GM19238 (cell line): ENCODE results near the gene TENT5C.

Experiments
- DNase-seq: peaks from one replicate; pipeline ENCODE4 v3.0.0; 2011; ENCODE audit warnings: low spot score; ENCODE audit not compliant: insufficient read length

TENT5C gene

GRCh38 chr1:117634631-117635030, 28.8 kb downstream of the TENT5C start:
- DNase-seq = no peak

- no peak for DNase-seq
Measured at GRCh38 chr1:117635805-117636204, 30.0 kb downstream of the TENT5C start.

GRCh38 chr1:117636637-117637425, 31.0 kb downstream of the TENT5C start:
- no peak for DNase-seq

- no peak for DNase-seq
Measured at GRCh38 chr1:117638141-117638540, 32.3 kb downstream of the TENT5C start.

GRCh38 chr1:117638759-117639158, 32.9 kb downstream of the TENT5C start:
- DNase-seq = no peak

- DNase-seq = no peak
Measured at GRCh38 chr1:117639741-117640140, 33.9 kb downstream of the TENT5C start.

- DNase-seq = no peak
Measured at GRCh38 chr1:117641536-117641935, 35.7 kb downstream of the TENT5C start.

- DNase-seq = no peak
Measured at GRCh38 chr1:117642963-117643362, 37.1 kb downstream of the TENT5C start.

GRCh38 chr1:117643601-117644000, 37.8 kb downstream of the TENT5C start:
- no peak for DNase-seq

- DNase-seq = no peak
Measured at GRCh38 chr1:117644696-117645311, 39.0 kb downstream of the TENT5C start.

GRCh38 chr1:117645343-117645742, 39.5 kb downstream of the TENT5C start:
- DNase-seq = no peak

GRCh38 chr1:117646007-117646811, 40.4 kb downstream of the TENT5C start:
- DNase-seq = no peak

- no peak for DNase-seq
Measured at GRCh38 chr1:117646956-117647355, 41.1 kb downstream of the TENT5C start.

- no peak for DNase-seq
Measured at GRCh38 chr1:117648015-117648414, 42.2 kb downstream of the TENT5C start.

- DNase-seq = no peak
Measured at GRCh38 chr1:117650840-117651568, 45.2 kb downstream of the TENT5C start.

- no peak for DNase-seq
Measured at GRCh38 chr1:117651616-117652015, 45.8 kb downstream of the TENT5C start.

- no peak for DNase-seq
Measured at GRCh38 chr1:117652421-117652820, 46.6 kb downstream of the TENT5C start.

GRCh38 chr1:117653195-117653594, 47.3 kb downstream of the TENT5C start:
- no peak for DNase-seq

- no peak for DNase-seq
Measured at GRCh38 chr1:117653732-117654492, 48.1 kb downstream of the TENT5C start.

GRCh38 chr1:117654493-117655219, 48.8 kb downstream of the TENT5C start:
- peak; percentile 56 for DNase-seq
